HG02763 (cell line): ENCODE data around the gene ATG5.

Experiments
- ATAC-seq: cut with Tn5 transposase; IDR thresholded peaks from one replicate; pipeline ENCODE4 v1.9.1; 2021; ENCODE audit warnings: mild to moderate bottlenecking, moderate library complexity; ENCODE audit not compliant: unreplicated experiment

ATG5 gene

DNA sequence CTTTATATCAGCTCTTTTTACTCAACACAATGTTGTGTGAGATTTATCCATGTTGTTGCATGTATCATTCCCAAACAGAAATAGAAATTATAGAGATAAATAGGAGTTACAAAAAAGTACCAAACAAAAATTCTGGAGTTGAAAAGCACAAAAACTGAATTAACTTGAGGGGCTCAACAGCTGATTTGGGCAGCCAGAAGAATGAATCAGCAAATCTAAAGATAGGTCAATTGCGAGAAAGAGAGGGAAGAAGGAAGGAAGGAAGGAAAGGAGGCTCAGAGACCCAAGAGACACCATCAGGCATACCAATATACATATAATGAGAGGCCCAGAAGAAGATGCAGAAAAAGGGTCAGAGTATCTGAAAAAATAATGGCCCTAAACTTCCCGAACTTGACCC is 98.9 kb downstream of the ATG5 start:
- no peak for ATAC-seq

DNA sequence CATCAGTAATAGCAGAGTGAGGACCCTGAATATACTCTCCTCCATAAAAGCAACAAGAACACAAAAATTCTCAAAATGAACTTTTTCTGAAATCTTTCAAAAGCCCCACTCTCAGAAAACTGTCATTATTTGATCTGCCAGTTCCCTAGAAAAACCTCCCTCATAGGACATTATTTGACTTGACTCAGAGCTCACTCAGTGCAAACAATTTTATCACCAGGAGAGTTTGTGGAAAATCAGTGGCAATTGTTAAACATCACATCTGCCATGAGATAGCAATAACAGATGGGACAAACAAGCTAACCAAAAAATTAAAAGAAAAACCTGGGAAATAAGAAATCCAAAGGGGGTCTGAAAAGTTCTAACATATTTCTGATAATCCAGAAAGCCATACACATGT is 100.0 kb downstream of the ATG5 start:
- ATAC-seq = no peak

GRCh38 chr6:106223300-106223930 is 102.1 kb downstream of the ATG5 start:
- ATAC-seq = peak; percentile 61

DNA sequence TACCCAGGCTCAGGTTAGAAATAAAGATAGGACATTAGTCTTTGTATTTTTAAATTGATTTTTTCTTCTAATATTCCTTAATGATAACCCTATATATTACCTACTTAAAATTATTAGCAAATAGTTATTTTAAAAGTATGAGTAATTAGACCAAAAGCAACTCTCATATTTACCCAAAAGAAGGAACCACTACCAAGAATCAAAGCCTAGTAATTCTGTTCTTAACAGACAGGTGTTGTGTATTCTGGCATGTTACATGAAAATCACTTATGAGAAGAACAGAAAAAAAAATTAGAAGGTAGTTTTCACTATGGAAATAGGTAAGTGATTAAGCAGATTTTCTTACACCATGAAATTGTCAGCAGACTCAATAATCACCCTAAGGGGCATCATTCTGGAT is 105.1 kb downstream of the ATG5 start:
- ATAC-seq = peak; percentile 47

DNA sequence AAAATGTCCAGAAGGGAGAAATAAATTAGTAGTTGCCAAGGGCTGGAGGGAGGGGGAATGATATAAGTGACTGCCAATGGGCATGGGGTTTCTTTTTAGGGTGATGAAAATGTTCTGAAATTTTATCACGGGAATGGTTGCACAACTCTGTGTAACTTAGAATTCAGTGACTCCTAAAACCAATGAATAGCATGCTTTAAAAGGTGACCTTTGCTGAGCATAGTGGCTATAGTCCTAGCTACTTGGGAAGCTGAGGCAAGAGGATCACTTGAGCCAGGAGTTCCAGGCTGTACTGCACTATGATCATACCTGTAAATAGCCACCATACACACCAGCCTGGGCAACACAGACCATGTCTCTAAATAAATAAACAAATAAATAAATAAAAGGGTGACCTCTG is 109.0 kb downstream of the ATG5 start:
- ATAC-seq = no peak

GRCh38 chr6:106215608-106216007 is 110.0 kb downstream of the ATG5 start:
- ATAC-seq = no peak

- no peak for ATAC-seq
These were observed 111.0 kb downstream of the ATG5 start for GRCh38 chr6:106214531-106214930.

DNA sequence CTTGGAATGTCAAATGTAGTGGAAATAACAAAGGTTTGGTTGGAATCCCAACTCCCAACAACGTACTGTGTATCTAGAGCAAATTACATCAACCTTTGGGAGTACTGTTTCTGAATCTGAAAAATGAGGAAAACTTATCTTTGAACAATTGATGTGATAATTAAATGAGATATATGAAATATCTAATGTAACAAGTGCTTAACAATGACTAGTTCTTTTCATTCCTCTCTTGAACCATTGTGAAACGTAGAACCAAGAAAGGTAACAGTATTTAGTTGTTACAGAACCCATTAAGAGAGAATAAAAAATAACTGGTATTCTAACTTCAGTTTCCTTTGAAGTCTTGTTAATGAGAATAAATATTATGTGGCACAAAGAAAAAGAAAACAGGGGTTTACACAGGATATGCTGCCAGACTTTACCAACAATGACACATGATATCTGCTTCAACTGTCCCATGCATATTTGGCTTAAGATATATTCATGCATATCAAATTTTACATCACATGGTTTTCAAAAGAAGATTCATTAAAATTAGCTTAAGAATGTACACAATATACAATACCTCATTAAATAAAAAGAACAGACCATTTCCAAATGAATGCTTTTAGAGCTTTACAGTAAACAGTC is 111.8 kb downstream of the ATG5 start:
- no peak for ATAC-seq

DNA sequence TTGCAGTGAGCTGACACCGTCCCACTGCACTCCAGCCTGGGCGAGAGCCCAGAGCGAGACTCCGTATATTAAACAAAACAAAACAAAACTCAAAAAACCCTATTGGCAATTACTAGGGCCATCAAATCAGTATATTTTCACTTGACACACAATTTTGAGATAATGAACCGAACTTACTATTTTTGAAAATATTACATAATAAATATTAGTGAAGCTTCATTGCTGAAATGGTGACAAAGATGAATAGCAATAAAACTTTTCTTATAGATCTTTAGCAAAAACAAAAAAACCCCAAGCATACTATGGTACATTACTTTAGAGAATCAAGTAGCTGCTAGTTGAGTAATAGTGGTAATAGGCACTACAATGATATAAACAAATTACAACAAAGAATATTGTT is 113.0 kb downstream of the ATG5 start:
- no peak for ATAC-seq

- no peak for ATAC-seq
These were observed 118.7 kb downstream of the ATG5 start for GRCh38 chr6:106206905-106207304.

DNA sequence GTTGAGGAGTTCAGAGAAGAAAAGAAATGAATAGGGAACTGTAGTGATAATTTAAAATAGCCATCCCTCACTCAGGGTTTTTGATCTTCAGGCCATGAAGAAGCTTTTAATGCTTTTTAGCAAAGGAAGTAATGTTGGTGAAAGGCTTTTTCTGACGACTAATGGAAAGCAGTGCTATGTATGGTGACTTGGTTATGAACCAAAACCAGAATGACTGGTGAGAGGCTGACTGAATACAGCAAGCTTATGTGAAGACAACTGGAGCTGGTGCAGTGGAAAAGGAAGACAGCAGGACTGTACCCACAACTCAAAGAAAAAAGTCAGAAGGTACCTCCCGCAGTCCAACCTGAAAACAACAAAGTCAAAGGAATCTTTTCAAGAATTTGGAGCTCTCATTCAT is 120.6 kb downstream of the ATG5 start:
- ATAC-seq = no peak

DNA sequence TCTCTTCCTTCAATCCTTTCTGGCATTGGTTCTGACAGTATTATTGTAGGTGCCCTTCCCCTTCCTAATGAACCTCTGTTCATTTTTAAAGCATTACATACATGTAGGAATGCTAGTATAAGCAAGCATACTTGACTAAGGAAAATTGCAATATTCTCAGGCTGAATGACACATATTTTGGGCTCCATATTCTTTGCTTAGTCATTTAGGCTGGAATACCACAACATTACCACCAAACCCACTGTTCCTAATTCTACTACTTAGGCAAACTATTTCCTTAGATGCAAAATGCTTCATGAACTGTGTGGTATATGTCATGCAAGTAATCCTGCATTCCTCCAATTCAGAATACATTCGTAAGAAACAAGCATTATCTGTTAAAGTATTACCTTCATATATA is 125.6 kb downstream of the ATG5 start:
- no peak for ATAC-seq

DNA sequence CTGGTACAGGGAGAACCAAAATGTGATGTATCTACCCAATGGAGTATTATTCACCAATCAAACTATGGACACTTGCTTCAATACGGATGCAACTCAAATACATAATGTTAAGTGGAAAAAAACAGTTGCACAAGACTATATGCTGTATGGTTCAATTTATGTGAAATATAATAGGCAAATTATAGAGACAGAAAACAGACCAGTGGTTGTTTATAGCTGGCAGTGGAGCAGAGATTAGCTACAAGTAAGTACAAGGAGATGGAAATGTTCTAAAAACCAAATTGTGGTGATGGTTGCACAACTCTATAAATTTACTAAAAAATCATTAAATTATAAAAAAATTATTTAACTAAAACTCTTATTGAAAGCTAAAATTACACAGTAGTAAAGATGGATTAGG is 126.2 kb downstream of the ATG5 start:
- no peak for ATAC-seq

- ATAC-seq = no peak
These were observed 128.1 kb downstream of the ATG5 start for GRCh38 chr6:106197441-106197840.

- no peak for ATAC-seq
These were observed 130.3 kb downstream of the ATG5 start for GRCh38 chr6:106194949-106195921.

DNA sequence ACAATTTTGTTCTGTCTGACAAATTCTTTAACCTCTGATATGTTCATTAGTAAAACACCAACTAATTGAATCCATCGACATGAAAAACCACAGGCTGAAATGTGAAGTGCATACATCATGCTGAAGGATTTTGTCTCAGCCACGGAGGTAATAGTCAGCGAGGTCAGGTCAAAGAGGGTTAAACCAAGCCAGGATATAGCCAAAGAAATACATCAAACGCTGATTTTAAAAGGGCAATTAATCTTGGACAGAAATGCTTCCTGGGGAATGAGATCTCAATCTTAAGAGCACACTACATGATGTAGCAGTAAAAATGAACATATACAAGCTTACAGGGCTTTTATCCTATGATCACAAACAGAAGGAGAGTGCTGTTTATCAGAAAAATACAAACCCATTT is 132.7 kb downstream of the ATG5 start:
- no peak for ATAC-seq

- ATAC-seq = no peak
These were observed 137.3 kb downstream of the ATG5 start for GRCh38 chr6:106188104-106188794.

GRCh38 chr6:106187424-106187982 is 138.1 kb downstream of the ATG5 start:
- no peak for ATAC-seq

GRCh38 chr6:106186714-106187113 is 138.8 kb downstream of the ATG5 start:
- no peak for ATAC-seq

DNA sequence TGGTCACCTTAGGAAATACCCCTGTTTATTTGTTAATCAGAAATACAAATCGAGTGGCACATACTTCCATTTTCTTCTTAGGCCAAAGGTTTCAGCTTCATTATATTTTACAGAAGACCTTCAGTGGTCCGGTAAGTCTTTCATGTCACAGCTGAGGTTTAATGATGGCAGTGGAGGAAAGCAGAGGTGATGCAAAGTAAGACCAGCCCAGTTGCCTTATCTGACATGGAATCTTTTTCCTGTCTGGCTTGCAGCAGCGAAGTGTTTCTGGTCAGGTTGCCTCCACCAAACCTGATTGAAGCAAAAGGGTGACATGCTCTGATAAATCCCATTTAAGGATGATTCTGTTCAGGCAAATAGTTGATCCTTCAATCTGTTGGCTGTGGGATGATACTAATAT is 139.4 kb downstream of the ATG5 start:
- no peak for ATAC-seq

DNA sequence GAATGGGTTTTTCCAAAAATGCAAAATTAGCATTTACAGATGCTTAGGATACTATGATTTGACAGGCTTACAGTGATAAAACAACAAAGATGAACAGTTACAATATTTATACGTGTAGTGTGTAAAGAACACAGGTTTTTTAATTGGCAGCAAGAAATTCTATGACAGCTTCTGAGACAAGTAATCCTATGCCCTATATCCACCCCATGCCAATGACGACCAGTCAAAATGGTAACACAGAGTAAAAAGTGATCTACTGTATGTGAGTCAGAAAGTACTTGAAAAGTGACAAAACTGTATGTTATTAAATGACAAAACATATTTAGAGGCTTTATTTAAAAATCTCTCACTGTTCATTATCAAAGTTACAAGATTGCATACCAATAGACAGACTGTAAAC is 139.9 kb downstream of the ATG5 start:
- no peak for ATAC-seq
